SK-N-SH (cell line): ENCODE results near the gene XPR1. TPM values are rescaled to one million over a fixed set of nuclear protein-coding genes. Genes with fewer than 3 reads are reported as not detected.

Experiments used
- CTCF ChIA-PET: fragments of 300-600, 350-600 bp; formaldehyde crosslinking; extraction: SDS; loops from one replicate; lab custom pipeline; 2021; lab: Yijun Ruan, JAX
- POLR2A ChIA-PET: fragments of 350-600 bp; sonication (Branson Sonifier 250); formaldehyde crosslinking; extraction: SDS; loops from one replicate; lab custom pipeline; 2020; ENCODE audit warnings: antibody characterized with exemption, inconsistent platforms; lab: Yijun Ruan, JAX
- DNase-seq: peaks from one replicate; pipeline ENCODE4 v3.0.0; 2012
- H2AFZ ChIP-seq: fragments of 200-600 bp; sonication (generic); 2 replicates; pipeline ENCODE4 v1.8.1; 2016; ENCODE audit warnings: antibody characterized with exemption, mild to moderate bottlenecking, low read depth
- H3F3A ChIP-seq: fragments of 200-600 bp; sonication (generic); replicated peaks from 2 replicates; pipeline ENCODE3; 2016; ENCODE audit warnings: antibody characterized with exemption, mild to moderate bottlenecking; ENCODE audit not compliant: insufficient read depth
- H3K27ac ChIP-seq, 2 experiments: fragments of 200-500 bp in 1 of 2; fragments of 200-600 bp in 1 of 2; sonication (Bioruptor generic) in 1 of 2; sonication (generic), shearing (Covaris generic) in 1 of 2; 2 replicates each; pipeline versions ENCODE4 v1.5.1 to v1.6.1; 2014 to 2016; ENCODE audit warnings: low read depth in 2 of 2, inconsistent platforms in 1 of 2, low read length in 1 of 2, mild to moderate bottlenecking in 1 of 2, mixed read lengths in 1 of 2
- H3K27me3 ChIP-seq: fragments of 200-600 bp; sonication (generic), shearing (Covaris generic); 2 replicates; pipeline ENCODE4 v1.6.1; 2016; ENCODE audit warnings: mixed run types; ENCODE audit not compliant: insufficient read depth
- H3K36me3 ChIP-seq, 2 experiments: fragments of 200-500 bp in 1 of 2; fragments of 200-600 bp in 1 of 2; sonication (Bioruptor generic) in 1 of 2; sonication (generic) in 1 of 2; replicated peaks in 1 of 2; 2 replicates each; pipeline versions ENCODE3 to v1.5.1; 2014 to 2016; ENCODE audit warnings: low read length in 1 of 2, mild to moderate bottlenecking in 1 of 2; ENCODE audit not compliant: insufficient read depth in 2 of 2, control insufficient read depth in 1 of 2
- H3K4me1 ChIP-seq, 2 experiments: fragments of 200-500 bp in 1 of 2; fragments of 200-600 bp in 1 of 2; sonication (Bioruptor generic) in 1 of 2; sonication (generic), shearing (Covaris generic) in 1 of 2; 2 replicates each; pipeline versions ENCODE4 v1.5.1 to v1.6.1; 2014 to 2016; ENCODE audit warnings: low read depth in 1 of 2, low read length in 1 of 2, mixed run types in 1 of 2; ENCODE audit not compliant: insufficient read depth in 2 of 2, control insufficient read depth in 1 of 2
- H3K4me2 ChIP-seq: fragments of 200-600 bp; sonication (generic), shearing (Covaris generic); 2 replicates; pipeline ENCODE4 v1.6.1; 2017; ENCODE audit warnings: mixed run types
- H3K4me3 ChIP-seq, 2 experiments: fragments of 200-500 bp in 1 of 2; fragments of 200-600 bp in 1 of 2; sonication (Bioruptor generic) in 1 of 2; sonication (generic), shearing (Covaris generic) in 1 of 2; 2 replicates each; pipeline versions ENCODE4 v1.5.1 to v1.8.1; 2014 to 2016; ENCODE audit warnings: low read depth in 2 of 2, inconsistent platforms in 1 of 2, low read length in 1 of 2, mild to moderate bottlenecking in 1 of 2, mixed read lengths in 1 of 2, moderate library complexity in 1 of 2
- H3K79me2 ChIP-seq: fragments of 200-600 bp; sonication (generic); 2 replicates; pipeline ENCODE4 v1.8.1; 2017; ENCODE audit warnings: mild to moderate bottlenecking; ENCODE audit not compliant: insufficient read depth
- H3K9ac ChIP-seq: fragments of 200-600 bp; sonication (generic); 2 replicates; pipeline ENCODE4 v1.6.1; 2017; ENCODE audit warnings: mixed run types
- H3K9me2 ChIP-seq: fragments of 200-600 bp; sonication (generic); 2 replicates; pipeline ENCODE4 v1.6.1; 2017; ENCODE audit warnings: mixed run types
- H3K9me3 ChIP-seq: fragments of 200-600 bp; sonication (generic); 2 replicates; pipeline ENCODE4 v1.6.1; 2017; ENCODE audit warnings: mixed run types, mild to moderate bottlenecking, moderate library complexity
- H4K20me1 ChIP-seq: fragments of 200-600 bp; sonication (generic); 2 replicates; pipeline ENCODE4 v1.6.1; 2017; ENCODE audit warnings: mild to moderate bottlenecking, mixed run types; ENCODE audit not compliant: insufficient read depth
- NFIC ChIP-seq: IDR thresholded peaks from 2 replicates; pipeline ENCODE4 v1.4.0; 2012; ENCODE audit warnings: borderline replicate concordance
- NRF1 ChIP-seq: IDR thresholded peaks from 2 replicates; pipeline ENCODE4 v1.6.1; 2012; ENCODE audit warnings: low read depth, mild to moderate bottlenecking, low read length
- RCOR1 ChIP-seq: fragments of 150-350 bp; IDR thresholded peaks from 2 replicates; pipeline ENCODE4 v1.6.1; 2017; ENCODE audit warnings: antibody characterized with exemption, low read length
- TAF1 ChIP-seq: IDR thresholded peaks from 2 replicates; pipeline ENCODE4 v1.6.1; 2012; ENCODE audit warnings: low read depth, mild to moderate bottlenecking, low read length, moderate library complexity, borderline replicate concordance
- TCF12 ChIP-seq: IDR thresholded peaks from 2 replicates; pipeline ENCODE4 v1.4.0; 2012
- WGBS: methylation state at CpG from one replicate; pipeline ENCODE4 v1.1.6; 2017; ENCODE audit warnings: low lambda C conversion rate; 5-methylcytosine and 5-hydroxymethylcytosine counted together
- polyA plus RNA-seq, 3 experiments: library from polyadenylated mRNA; depleted of rRNA; stranded (reverse); fragments of >200 nt; gene quantifications; 2 replicates each; pipeline ENCODE4 v1.2.3, GENCODE V29; 2012
- TF ChIP-seq, protein P1 (sequence below): fragments of 200-600 bp; sonication (generic); IDR thresholded peaks from 2 replicates; pipeline ENCODE4 v1.6.1; 2017; ENCODE audit warnings: antibody characterized with exemption, mild to moderate bottlenecking, moderate library complexity
- TF ChIP-seq, protein P2 (sequence below): IDR thresholded peaks from 2 replicates; pipeline ENCODE4 v1.4.0; 2012; ENCODE audit warnings: low read depth, borderline replicate concordance
- TF ChIP-seq, protein P3 (sequence below): fragments of 150-350 bp; IDR thresholded peaks from 2 replicates; pipeline ENCODE4 v1.6.1; 2017; ENCODE audit warnings: antibody characterized with exemption, low read length, low read depth, borderline replicate concordance
- TF ChIP-seq, protein P4 (sequence below): fragments of 150-350 bp; IDR thresholded peaks from 2 replicates; pipeline ENCODE4 v1.6.1; 2016; ENCODE audit warnings: mild to moderate bottlenecking, low read depth, low read length
- TF ChIP-seq, protein P5 (sequence below): IDR thresholded peaks from 2 replicates; pipeline ENCODE4 v1.4.0; 2012; ENCODE audit warnings: low read depth

XPR1 gene
- polyA plus RNA-seq, 1 of the 3 experiments (the other 2 are of a cell fraction) = 7.9 TPM

DNA sequence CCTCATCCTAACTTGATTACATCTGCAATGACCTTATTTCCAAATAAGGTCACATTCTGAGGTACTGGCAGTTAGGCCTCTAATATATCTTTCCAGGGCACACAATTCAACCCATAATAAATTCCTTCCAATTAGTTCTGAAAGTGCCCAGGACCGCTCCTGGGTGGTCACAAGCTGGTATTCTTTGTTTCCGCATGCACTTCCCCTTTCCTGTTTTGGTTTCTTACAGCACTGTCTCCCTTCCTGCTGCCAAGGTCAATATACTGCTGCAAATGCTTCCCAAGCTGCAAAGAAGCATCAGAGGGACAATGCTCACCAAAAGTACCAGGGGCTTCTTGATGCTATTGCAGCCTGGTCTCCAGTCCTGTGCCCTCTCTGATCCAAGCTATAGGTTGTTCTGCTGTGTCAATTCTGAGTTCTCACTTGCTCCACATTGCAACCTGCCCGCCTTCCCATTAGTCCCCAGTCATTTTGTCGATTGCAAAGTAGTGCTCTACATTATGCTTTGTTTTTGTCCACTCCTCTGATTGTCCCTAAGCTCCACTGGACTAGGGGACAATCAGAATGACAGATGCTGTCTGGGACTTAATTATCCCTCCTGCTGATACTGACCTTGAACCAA, 13.9 kb upstream of the XPR1 start:
- H3K36me3 ChIP-seq = no peaks in the 10 kb centered on the region
- TF ChIP-seq TCF12 (no peak), TAF1 (no peak), RCOR1 (no peak), NFIC (no peak), NRF1 (no peak)
- TF ChIP-seq, protein P1, sequence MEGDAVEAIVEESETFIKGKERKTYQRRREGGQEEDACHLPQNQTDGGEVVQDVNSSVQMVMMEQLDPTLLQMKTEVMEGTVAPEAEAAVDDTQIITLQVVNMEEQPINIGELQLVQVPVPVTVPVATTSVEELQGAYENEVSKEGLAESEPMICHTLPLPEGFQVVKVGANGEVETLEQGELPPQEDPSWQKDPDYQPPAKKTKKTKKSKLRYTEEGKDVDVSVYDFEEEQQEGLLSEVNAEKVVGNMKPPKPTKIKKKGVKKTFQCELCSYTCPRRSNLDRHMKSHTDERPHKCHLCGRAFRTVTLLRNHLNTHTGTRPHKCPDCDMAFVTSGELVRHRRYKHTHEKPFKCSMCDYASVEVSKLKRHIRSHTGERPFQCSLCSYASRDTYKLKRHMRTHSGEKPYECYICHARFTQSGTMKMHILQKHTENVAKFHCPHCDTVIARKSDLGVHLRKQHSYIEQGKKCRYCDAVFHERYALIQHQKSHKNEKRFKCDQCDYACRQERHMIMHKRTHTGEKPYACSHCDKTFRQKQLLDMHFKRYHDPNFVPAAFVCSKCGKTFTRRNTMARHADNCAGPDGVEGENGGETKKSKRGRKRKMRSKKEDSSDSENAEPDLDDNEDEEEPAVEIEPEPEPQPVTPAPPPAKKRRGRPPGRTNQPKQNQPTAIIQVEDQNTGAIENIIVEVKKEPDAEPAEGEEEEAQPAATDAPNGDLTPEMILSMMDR = no peak
- TF ChIP-seq, protein P2, sequence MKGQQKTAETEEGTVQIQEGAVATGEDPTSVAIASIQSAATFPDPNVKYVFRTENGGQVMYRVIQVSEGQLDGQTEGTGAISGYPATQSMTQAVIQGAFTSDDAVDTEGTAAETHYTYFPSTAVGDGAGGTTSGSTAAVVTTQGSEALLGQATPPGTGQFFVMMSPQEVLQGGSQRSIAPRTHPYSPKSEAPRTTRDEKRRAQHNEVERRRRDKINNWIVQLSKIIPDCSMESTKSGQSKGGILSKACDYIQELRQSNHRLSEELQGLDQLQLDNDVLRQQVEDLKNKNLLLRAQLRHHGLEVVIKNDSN = no peak
- TF ChIP-seq, protein P3, sequence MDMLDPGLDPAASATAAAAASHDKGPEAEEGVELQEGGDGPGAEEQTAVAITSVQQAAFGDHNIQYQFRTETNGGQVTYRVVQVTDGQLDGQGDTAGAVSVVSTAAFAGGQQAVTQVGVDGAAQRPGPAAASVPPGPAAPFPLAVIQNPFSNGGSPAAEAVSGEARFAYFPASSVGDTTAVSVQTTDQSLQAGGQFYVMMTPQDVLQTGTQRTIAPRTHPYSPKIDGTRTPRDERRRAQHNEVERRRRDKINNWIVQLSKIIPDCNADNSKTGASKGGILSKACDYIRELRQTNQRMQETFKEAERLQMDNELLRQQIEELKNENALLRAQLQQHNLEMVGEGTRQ = no peak
- H4K20me1 ChIP-seq = no peaks in the 10 kb centered on the region
- H3K4me2 ChIP-seq = no peak overlapping the region
- no peak for DNase-seq
- no peak overlapping the region for H2AFZ ChIP-seq
- no peaks in the 10 kb centered on the region; a peak in 1 of 4 replicates for H3K4me1 ChIP-seq
- H3K79me2 ChIP-seq = no peaks in the 10 kb centered on the region
- H3K9me2 ChIP-seq = no peaks in the 10 kb centered on the region
- no peaks in the 10 kb centered on the region for H3K27me3 ChIP-seq
- H3K27ac ChIP-seq = no peak overlapping the region
- CTCF ChIA-PET = interaction anchor here (1.1 to 1.7 kb wide), 7 partner anchors 9 to 245 kb away, joined by 3 to 6 read pairs (median 4); partner anchors contain the start of gene XPR1
- H3K9ac ChIP-seq = no peak overlapping the region
- H3K9me3 ChIP-seq = no peaks in the 10 kb centered on the region
- H3F3A ChIP-seq = no peaks in the 10 kb centered on the region
- POLR2A ChIA-PET = interaction anchor here (1.2 kb wide), 1 partner anchor 10 kb away, joined by 4 read pairs; no protein-coding TSS in a partner anchor
- WGBS = 81% methylated on average over 4 of the region's 4 CpGs
- no peak overlapping the region for H3K4me3 ChIP-seq

DNA sequence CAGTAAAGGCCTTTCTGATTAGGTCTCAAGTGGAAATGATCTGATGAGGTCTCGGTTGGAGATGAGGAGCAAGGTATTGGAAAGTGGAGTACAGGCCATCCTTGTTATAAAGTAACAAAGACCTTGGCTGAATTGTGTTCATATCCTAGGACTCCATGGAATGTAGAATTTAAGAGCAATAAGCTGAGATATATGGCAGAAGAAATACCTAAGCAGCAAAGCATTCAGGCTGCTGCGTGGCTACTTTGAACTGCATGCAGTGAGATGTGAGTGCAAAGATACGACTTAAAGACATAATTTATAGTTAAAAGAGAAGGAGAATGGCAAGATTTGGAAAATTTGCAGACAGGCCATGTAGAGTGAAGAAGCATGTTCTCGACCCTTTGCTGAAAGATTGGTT, 11.2 kb upstream of the XPR1 start:
- no peaks in the 10 kb centered on the region for H3K9me3 ChIP-seq

More for the DNA sequence above, 11.2 kb upstream of the XPR1 start:
- H3K9me2 ChIP-seq = no peaks in the 10 kb centered on the region
- H3K9ac ChIP-seq = no peak overlapping the region
- no peaks in the 10 kb centered on the region for H3K79me2 ChIP-seq
- DNase-seq = no peak
- TF ChIP-seq, protein P4, sequence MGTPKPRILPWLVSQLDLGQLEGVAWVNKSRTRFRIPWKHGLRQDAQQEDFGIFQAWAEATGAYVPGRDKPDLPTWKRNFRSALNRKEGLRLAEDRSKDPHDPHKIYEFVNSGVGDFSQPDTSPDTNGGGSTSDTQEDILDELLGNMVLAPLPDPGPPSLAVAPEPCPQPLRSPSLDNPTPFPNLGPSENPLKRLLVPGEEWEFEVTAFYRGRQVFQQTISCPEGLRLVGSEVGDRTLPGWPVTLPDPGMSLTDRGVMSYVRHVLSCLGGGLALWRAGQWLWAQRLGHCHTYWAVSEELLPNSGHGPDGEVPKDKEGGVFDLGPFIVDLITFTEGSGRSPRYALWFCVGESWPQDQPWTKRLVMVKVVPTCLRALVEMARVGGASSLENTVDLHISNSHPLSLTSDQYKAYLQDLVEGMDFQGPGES = no peak
- TF ChIP-seq NFIC (no peak), RCOR1 (no peak)
- TF ChIP-seq, protein P5, sequence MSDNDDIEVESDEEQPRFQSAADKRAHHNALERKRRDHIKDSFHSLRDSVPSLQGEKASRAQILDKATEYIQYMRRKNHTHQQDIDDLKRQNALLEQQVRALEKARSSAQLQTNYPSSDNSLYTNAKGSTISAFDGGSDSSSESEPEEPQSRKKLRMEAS = no peak
- TF ChIP-seq, protein P3 = no peak
- H3K4me2 ChIP-seq = no peak overlapping the region
- CTCF ChIA-PET = interaction anchor here (1.1 to 2.0 kb wide), 3 partner anchors 11 to 242 kb away, joined by 4 to 10 read pairs (median 5); partner anchors contain the start of gene XPR1
- H3F3A ChIP-seq = no peaks in the 10 kb centered on the region
- no peaks in the 10 kb centered on the region for H3K27me3 ChIP-seq
- no peak overlapping the region for H3K27ac ChIP-seq
- H3K4me3 ChIP-seq = no peak overlapping the region
- no peak overlapping the region for H2AFZ ChIP-seq
- WGBS = 62% methylated on average over 4 of the region's 4 CpGs
- H4K20me1 ChIP-seq = no peaks in the 10 kb centered on the region
- H3K36me3 ChIP-seq = no peaks in the 10 kb centered on the region
- no peaks in the 10 kb centered on the region for H3K4me1 ChIP-seq
- POLR2A ChIA-PET = no interaction called here
